GM21825 (cell line): ENCODE results near the gene JPH4.

ENCODE experiments used
- ATAC-seq: cut with Tn5 transposase; IDR thresholded peaks from one replicate; pipeline ENCODE4 v1.9.1; 2021; ENCODE audit warnings: mild to moderate bottlenecking, moderate library complexity; ENCODE audit not compliant: unreplicated experiment

Gene JPH4

DNA sequence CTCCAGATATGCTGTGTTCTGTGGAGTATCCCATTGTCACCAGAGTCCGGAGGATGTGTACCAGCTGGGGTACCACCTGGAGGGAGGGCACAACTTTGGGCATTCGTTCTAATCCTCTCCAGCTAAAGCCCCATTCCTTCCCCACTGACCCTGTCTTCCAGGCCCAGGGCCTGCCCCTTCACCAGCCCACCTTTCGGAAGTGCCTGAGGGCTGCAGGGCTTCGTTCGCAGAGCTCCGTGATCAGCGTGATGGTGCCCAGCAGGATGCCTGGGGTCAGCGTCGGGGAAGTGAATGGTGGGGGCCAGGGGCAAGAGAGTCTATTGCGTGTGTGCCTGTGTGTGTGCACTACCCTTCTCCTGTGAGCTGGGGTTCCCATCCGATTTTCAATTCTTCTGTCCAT is 13.0 kb downstream of the JPH4 start:
- ATAC-seq: no peak

DNA sequence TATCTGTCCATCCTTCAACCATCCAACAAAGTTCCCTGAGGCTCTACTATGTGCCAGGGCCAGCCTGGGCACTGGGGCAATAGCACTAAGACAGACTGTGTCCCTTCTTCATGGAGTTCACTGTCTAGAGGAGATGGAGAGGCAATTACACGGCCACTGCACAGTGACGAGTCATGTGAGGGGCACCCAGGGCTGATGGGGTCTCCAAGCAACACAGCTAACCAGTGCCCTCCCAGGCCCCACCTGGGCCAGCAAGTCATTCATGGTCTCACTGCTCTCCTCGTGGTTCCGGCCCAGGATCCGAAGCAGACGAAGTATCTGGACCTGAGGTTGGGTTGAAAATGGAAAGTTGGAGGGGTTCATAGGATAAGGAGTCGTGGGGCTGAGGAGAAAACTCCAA is 13.7 kb downstream of the JPH4 start:
- ATAC-seq: no peak

DNA sequence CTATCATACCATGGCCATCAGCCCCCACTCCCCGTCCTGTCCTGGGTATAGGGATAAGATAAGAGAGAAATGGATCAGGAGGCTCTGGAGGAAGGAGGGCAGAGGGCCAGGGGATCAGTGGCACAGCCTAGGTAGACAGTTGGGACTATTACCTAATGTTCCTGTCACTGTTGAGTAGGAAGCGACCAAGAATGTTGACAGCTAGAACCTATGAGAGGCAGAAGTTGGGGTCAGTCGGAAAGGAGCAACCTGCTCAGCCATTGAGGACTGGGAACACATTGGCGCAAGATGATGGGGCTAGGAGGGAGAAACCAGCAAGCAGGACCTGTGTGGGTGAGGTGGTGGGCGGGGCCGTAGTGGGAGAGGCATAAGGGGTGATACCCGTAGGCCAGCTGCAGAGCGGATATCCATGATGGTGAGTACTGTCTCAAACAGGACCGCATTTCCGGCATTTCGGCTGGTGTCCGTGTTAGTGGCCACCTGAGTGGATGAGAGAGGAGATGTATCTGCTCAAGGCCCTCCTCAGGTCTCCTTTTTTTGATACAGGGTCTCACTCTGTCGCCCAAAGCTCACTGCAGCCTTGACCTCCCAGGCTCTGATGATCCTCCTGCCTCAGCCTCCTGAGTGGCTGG is 14.3 kb downstream of the JPH4 start:
- ATAC-seq: no peak

DNA sequence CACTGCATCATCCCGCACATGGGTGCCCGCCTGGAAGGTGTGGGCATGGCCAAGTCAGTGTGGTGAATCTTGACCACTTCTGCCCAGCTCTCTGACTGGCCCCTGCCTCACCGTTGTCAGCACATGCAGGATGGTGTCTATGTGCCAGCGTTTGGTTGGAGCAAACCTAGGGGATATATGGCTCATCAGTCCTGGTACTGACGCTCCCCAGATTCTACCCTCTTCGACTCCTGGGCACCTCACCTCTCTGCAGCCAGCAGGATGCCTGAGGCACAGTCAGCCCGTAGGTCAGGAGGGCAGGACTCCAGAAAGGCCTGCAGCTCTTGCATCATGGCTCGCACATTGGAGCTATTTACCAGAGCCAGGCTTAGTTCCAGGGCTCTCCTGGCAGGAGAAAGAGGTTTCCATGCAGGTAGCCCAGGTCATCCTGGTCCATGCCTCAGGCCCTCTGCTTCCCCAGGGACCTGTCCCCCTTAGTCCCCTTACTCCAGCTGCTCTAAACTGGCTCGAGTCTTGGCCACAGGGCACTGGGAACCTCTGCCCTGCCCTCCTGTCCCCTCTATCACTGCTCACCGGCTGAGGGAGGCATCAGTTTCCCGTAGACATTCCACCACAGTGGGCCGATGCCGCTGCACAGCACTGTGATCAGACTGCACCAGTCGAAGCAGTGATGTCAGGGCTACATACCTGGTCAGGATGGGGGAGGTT is 15.0 kb downstream of the JPH4 start:
- ATAC-seq: no peak

DNA sequence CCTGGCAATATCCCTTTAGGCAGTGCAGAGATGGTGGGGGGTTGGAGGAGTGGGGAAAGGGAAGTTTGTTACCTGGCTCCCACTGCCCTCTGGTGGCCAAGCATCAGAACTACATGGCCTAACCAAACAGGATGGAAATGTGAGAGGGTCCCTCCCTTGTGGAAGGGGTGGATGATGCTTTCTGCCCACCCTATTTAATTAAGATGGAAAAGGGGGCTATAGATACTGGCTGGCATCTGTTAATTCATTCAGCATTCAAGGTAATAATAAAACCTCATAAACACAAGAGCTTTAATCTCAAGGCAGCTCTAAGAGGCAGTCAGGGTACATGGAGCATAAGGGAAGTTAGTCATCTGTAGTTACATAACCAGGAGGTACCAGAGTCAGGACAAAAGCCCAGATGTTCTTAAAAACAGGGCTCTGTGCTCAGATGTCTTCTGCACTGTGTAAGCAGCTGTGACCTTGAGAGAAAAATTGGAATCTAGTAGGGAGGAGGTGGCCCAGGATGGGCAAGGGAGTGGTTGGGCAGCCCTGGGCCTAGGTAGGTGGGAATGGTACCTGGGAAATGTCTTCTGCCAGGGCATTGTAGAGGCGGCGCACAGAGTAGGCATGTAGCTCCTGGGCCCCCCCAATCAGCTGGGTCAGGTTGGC is 15.6 kb downstream of the JPH4 start:
- ATAC-seq: no peak

DNA sequence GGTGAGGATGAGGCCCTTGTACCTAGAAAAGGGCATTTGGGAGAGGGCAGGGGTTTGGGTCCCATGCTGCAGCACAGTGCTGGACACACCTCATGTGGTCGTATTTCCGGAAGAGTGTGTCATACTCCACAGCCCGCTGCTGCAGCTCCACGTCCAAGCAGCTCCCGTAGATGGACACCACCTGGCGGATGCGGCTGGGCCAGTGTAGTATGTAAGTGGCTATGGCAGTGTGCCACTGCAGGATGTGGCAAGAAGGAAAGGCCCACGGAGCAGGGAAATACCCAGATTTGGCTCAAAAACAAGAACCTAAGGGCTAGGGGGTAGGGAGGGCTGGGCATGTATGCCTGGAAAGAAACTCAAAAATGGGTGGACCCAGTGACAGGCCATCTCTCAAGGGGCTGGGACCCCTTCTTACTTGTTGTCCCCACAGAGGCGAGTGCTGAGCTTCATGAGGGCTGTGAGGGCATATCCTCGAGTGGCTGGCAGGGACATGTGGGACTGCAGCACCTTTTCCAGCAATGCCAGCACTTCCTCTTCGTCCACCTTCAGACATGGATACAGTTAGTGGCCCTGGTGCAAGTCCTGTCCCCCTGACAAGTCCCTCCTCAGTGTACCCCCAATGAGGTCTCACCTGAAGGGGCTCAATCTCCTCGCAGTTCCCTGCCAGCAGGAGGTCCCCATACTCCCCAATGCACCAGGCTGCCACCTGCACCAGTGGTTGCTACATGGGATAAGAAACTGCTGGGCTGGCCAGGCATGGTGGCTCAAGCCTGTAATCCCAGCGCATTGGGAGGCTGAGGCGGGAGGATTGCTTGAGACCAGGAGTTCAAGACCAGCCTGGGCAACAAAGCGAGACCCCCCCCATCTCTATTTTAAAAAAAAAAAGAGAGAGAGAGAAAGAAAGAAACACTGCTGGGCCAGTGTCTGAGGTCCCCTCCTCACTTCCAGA is 16.4 kb downstream of the JPH4 start:
- no peak for ATAC-seq

DNA sequence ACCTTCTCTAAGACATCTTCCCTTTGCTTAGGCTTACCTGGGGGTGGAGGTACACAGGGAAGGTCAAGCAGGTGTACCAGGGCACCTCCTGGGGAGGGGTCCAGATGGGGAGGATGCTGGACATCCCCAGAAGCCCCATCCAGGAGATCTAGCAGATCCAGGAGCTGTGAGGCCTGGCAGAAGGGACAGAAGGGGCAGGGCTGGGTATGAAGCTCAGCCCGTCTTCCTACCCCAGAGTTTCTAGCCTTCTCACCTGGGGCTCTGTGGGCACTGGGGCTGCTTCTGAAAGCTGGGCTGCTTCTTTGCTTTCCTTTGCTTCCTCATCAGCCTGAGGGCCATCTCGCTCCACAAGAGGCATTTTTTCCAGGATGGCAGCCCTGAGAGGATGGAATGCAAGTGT is 17.3 kb downstream of the JPH4 start:
- no peak for ATAC-seq

DNA sequence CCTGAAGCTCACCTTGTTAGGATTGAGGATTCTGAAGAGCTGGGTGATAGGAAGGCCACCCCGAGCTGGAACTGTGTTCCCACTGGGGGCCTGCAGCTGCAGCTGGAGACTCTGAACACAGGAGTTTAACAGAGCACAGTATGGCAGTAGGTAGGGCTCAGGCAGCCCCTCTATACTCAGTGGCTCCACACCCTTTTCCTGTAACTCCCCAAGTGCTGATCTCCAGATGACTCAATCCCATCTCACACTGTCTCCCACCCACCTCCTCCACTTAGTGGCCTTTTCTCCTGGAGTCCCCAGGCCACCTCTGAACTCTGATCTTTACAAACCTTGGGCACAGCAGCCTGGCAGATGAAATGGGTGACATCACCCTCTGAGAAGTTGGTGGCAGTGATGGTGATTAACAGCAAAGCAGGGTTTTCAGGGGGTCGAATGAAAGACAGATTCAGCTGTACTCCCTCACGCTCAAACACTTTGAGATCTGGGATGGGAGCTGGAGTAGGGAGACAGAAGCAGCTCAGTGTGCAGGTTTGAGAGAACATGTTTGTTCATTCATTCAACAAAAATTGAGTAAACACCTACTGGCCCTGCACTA is 18.6 kb downstream of the JPH4 start:
- no peak for ATAC-seq

DNA sequence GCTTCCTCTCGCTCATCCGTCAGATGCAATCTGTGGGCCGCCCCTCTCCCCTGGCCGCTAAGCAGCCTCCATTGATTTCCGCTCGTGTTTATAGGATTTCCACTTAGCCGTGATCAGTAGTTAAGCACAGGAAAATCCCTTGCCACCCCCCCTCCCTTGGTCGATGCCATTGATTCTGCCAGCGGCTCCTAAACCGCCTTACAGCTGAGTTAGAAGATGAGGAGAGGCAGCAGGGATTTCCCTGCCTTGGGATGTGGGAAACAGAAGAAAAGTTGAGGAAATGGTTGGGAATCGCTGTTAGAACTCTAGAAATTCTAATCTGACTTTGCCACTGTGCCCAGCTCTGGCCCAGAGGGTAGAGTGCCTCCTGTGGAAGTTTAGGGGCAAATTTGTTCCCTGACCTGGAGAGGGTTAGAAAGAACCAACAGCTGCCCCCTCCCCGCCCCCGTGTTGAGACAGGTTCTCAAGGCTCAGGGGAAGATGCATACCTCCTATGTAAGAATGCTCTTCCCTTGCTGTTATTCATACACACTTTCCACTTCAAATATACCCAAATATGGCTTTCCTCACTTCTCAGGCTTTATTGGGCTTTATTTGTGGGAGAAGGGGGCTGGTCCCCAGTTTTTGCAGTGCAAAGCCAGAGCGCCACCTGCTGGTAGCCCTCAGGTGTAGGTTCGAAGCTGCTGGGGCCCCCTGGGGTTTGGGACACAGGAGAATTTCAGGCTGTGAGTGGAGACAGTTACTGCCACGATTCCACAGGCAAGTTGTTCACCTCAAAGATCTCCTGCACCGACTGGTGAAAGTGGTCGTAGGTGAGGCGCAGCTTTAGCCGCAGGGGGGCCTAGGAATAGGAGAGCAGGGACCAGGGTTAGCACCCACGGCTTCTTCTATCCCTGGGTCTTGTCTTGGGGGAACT is 19.3 kb downstream of the JPH4 start:
- no peak for ATAC-seq

DNA sequence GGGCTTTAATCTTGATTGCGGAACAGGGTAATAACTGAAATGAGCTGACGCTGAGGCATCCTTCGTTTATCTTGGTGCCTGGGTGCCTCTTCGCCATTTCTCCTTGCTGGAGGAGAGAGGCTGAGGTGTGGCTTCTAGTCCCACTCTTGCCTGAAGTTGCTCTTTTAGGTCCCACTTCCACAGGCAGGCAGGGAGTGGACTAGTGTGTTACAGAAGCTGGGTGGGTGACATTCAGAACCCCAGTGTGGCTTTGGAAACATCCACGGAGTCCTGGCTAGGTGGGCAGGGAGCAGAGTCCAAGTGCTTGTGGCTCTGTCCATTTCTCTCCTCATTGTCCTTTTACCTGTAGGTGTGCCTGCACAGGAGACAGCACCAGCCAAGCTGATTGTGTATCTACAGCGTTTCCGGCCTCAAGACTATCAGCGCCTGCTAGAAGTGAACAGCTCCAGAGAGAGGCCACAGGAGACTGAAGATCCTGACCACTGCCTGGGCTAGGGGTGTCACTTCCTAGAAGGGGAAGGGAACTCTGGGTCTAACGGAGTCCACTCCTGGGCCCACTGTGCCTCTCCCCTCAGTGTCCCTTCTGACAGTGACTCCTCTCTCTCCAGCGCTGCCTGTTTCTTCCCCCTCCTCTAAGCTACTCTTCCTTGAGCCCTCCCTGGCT is 20.1 kb downstream of the JPH4 start:
- ATAC-seq: no peak

DNA sequence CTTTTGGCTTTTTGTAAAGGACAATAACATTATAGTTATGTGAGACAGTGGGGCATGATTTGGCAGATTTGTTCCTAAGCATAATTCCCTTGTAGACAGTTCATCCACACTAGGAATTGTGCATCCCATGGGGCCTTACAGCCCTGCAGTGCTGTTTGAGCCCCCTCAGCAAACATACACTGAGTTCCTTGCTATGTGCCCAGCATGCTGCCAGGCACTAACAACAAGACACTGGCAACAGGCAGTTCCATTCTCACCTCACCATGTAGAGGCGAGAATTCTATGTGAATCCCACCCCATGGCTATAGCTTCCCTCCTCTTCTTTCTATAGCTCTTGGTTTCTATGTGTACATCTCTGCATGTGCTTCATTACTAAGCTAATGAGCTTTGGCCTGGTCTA is 20.6 kb downstream of the JPH4 start:
- no peak for ATAC-seq

DNA sequence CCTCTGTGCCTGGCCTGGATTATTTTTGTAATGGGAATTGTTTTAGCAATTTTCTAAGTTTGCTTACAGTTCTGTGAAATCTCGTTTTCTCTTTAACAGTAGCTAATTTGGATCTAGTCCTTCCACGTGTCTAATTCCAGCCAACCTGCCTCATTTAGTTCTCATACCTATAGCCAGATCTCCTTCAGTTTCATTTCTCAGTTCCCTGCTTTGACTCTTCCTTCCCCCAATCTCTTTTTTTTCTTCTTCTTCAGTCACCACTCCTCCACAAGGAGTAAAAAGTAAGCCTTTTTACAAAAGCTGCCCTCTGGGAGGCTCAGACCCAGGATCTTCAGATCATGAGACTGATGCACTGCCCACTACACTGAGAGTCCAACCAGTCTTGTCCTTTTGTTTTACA is 21.1 kb downstream of the JPH4 start:
- no peak for ATAC-seq

DNA sequence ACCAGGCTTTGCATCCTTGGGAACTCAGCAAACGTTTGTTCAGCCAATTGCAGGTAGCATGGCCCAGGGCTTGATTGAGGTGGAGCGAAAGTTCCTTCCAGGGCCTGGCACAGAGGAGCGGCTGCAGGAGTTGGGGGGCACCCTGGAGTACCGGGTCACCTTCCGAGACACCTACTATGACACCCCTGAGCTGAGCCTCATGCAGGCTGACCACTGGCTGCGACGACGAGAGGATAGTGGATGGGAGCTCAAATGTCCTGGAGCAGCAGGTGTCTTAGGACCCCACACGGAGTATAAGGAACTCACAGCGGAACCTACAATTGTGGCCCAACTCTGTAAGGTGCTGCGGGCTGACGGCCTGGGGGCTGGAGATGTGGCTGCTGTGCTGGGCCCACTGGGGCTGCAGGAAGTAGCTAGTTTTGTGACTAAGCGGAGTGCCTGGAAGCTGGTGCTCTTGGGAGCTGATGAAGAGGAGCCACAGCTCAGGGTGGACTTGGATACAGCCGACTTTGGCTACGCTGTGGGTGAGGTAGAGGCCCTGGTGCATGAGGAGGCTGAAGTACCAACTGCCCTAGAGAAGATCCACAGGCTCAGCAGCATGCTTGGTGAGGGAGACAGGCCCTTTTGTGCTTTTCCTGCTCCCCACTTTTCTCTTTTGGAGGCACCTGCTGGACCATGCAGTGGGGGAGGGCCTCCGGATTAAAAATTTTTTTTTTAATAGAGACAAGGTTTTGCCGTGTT is 21.7 kb downstream of the JPH4 start:
- ATAC-seq: no peak

DNA sequence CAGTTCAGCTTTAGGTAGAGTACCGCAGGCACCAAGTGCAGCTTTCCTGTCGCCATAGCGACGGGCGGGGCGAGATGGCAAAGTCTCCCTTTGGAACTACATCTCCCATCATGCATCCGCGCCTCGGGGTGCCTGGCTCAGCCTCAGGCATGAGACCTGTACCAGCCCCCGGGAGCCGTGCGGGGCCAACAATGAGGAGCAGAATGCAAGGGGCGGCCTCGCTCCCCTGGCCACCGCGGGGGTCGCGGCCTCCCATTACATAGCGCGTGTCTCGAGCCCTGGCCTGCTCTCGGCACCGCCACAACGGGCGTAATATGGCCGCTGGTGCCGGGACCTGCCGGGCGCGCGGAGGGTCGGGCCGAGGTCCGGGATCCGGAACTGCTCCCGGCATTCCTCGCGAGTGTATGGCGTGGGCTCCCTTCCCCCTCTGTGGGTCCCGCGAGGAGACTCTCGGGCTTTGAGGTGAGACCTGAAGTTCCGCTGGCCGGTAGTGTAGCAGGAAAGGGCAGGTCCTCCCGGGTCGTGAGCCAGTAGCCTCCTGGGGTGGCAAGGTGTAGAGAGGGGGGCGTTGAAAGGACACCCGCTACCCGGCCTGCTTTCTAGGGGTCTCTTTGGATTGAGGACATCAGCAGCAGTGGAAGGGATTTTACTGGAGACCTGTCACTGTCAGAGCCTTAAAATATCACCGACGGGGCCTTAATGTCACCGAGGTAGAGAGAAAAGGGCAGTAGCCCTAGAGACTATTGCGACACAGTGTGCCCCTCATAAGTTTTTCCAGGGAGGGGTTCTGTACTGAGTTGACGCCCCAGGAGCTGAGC is 22.5 kb downstream of the JPH4 start, which contains the start of gene THTPA:
TSS of gene THTPA (plus strand) at position 390 of the 818 bp plus-strand sequence. CDS start 487 bp downstream, outside the sequence.
- peak; percentile 79 for ATAC-seq

DNA sequence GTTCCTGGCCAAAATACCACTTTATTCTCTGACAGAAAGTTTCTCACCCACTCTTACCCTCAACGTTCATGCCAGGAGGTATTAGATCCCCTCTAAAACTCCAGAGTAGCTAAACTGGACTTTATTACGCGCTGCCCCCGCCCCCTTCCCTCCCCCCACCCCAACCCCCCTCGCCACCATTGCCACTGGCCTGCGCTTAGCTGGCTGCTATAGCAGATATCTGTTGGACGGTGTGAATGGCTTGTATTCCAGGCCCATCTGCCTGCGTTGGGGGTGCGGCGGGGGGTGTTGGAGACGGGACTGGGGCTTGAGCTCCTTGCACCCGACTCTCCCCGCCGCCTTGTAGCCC is 23.1 kb downstream of the JPH4 start:
- no peak for ATAC-seq

DNA sequence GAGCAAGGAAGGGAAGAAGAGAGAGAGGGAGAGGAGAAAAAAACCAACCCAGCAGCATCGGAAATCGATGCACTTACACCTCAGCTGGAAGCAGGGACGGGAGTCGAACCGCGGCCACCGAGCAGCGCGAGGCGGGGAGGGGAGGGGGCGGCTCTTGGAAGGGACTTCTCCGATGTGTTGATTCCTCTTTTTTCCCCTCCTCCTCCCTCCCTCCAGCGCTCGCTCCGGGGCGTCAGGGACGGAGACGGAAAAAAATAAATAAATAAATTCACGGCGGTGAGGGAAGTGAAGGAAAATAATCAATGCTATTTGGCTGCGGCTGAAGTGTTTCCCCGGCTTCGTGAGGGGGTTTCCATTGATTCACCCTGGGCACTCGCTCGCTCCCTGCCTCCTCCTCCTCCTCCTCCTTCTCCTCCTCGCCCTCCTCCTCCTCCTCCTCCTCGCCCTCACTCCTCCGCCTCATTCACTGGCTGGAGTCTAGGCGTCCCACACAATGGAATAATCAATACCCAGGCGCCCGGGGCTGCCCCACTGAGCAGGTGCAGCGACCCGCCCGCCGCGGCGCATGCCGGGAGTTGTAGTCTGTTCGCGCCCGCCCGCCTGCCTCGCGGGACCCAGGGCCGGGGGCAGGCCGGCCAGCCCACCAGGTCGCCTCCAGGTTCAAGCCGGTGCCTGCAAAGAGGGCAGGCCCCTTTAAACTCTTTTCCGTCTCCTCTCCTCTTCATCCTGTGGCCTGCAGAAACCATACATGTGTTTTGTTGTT is 27.1 kb downstream of the JPH4 start, which contains the start of gene ZFHX2:
TSS of gene ZFHX2 (minus strand) at position 500 of the 763 bp plus-strand sequence. CDS start 16,440 bp downstream, outside the sequence.
- ATAC-seq: peak; percentile 58

DNA sequence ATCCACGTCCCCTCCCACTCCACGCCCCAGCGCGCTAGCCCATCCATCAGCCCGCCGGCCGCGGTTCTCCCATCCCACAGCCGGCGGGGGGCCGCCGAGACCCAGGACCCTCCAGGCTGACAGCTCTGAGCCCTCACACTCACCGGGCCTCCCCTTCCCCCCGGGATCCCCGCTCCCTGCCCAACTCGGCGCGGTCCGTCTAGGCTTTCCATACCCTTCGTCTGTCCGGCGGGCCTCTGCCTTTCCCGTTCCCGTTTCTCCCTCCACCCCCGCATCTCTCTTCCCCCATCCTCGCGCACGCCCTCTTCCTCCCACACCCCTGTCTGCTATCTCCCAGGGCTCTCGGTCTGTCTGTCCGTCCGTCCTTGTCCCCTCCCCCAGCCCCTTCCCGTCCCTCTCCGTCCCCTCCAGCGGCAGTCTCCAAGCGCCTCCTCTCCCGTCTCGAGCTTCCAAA is 27.8 kb downstream of the JPH4 start:
- ATAC-seq: no peak
